ENCODE data around the gene RDH5.

The RDH5 gene

DNA sequence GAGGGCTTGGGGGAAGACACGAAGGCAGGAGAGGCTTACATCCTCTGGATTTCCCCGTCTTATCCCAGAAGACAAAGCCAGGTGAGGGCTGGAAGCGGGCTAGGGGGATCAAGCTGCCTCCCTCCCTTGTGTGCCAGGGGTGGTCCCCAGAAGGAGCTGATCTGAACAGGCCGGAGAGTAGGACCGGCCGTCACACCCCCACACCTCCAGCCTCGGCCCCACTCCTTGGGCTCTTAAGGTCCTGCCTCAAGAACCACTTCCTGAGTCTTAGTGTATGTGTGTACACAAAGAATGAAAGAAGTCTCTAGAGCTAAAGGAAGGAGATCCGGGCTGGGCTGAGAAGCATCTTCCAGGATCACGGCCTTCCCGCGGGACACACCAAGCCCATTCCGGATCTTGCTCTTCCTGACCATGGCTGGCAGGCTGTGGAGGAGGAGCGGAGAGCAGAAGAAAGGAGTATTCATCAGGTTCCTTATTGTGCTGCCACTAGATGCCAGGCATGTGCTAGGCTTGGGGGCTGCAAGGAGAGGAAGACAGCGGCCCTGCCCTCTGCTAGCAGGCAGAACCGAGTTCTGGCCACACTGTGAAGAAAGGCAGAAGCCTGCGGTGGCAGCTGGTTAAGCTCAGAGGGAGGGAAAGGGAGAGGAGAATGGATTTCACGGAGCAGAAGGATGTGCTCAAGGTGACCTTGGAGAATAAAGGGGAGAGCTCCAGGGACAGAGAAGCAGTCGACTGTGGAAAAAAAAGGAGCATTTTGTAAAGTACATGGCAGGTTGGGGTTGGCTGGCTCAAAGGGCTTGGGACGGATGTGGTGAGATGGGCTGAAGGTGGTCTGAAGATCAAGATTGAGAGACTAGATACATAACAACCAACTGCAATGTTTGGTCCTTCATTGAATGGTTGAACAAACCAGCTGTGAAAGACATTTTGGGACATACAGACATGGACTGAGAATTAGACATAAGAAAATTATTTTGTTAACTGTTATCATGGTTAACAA is 9.9 kb downstream of the RDH5 start:
- H3K27me3 ChIP-seq (ENCODE audit: control insufficient read depth, insufficient read depth, low read length): no peaks in the 10 kb centered on the region
- no peaks in the 10 kb centered on the region for H3K9me3 ChIP-seq (ENCODE audit: control insufficient read depth, insufficient read depth, low read depth, low read length)
- H3K36me3 ChIP-seq (ENCODE audit: control insufficient read depth, insufficient read depth, low read length): peaks cover 21% of the 10 kb centered on the region
- peak overlapping the region; percentile 97 for H3K4me3 ChIP-seq (ENCODE audit: low read depth, low read length)
- no peak overlapping the region; the same call in 1 of the 2 replicates for H3K27ac ChIP-seq (ENCODE audit: low read depth, low read length)
- H3K9ac ChIP-seq (ENCODE audit: low read length): peak overlapping the region; percentile 96
- peaks cover 19% of the 10 kb centered on the region; the same call in 1 of the 2 replicates for H3K4me1 ChIP-seq (ENCODE audit: control insufficient read depth, insufficient read depth, low read length)

DNA sequence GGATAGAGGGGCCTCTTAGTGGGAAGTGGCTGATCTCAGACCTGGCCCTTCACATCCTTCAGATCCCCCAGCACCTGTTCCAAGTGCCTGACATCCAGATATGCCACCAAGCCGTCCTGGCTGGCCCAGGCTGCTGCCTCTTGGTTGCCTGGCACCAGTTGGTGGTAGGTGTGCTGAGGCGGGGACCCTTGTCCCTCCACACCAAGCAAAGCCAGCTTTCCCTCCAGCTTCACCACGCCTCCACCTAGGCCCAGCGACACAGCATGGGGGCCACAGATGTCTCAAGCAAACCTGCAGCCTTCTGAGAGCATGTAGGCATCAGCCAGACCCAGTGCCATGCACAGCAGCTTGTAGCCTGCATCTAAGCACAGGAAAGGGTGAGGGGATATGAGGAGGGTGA is 12.1 kb downstream of the RDH5 start:
- no peaks in the 10 kb centered on the region for H3K27me3 ChIP-seq (ENCODE audit: control insufficient read depth, insufficient read depth, low read length)
- H3K9ac ChIP-seq (ENCODE audit: low read length): no peak overlapping the region
- H3K36me3 ChIP-seq (ENCODE audit: control insufficient read depth, insufficient read depth, low read length): peaks cover under 1% of the 10 kb centered on the region; the same call in 1 of the 2 replicates
- H3K4me3 ChIP-seq (ENCODE audit: low read depth, low read length): no peak overlapping the region
- no peak overlapping the region for H3K27ac ChIP-seq (ENCODE audit: low read depth, low read length)
- no peaks in the 10 kb centered on the region for H3K9me3 ChIP-seq (ENCODE audit: control insufficient read depth, insufficient read depth, low read depth, low read length)
- peaks cover 15% of the 10 kb centered on the region; the same call in 1 of the 2 replicates for H3K4me1 ChIP-seq (ENCODE audit: control insufficient read depth, insufficient read depth, low read length)

DNA sequence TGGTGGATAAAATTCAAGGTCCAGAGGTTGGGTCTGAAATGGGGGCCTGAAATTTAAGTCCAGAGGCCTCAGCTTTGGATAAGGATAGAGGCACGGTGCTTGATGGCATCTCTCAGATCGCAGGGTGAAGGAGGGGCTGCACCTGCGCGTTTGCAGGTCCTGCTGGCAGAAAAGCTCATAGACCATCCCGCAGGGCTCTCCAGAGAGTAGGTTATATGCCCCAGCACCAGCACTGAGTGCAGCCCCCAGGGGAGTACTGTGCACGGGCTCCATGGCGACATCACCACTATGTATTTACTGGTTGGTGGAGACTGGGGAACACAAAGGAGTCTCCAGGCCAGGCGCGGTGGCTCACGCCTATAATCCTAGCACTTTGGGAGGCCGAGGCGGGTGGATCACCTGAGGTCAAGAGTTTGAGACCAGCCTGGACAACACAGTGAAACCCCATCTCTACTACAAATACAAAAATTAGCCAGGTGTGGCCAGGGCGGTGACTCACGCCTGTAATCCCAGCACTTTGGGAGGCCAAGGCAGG is 12.9 kb downstream of the RDH5 start:
- Histone ChIP-seq H3K27me3 (ENCODE audit: control insufficient read depth, insufficient read depth, low read length) (no peaks in the 10 kb centered on the region), H3K9me3 (ENCODE audit: control insufficient read depth, insufficient read depth, low read depth, low read length) (no peaks in the 10 kb centered on the region), H3K36me3 (ENCODE audit: control insufficient read depth, insufficient read depth, low read length) (no peaks in the 10 kb centered on the region), H3K27ac (ENCODE audit: low read depth, low read length) (no peak overlapping the region), H3K4me1 (ENCODE audit: control insufficient read depth, insufficient read depth, low read length) (peaks cover 16% of the 10 kb centered on the region; the same call in 1 of the 2 replicates), H3K4me3 (ENCODE audit: low read depth, low read length) (no peak overlapping the region), H3K9ac (ENCODE audit: low read length) (no peak overlapping the region)

DNA sequence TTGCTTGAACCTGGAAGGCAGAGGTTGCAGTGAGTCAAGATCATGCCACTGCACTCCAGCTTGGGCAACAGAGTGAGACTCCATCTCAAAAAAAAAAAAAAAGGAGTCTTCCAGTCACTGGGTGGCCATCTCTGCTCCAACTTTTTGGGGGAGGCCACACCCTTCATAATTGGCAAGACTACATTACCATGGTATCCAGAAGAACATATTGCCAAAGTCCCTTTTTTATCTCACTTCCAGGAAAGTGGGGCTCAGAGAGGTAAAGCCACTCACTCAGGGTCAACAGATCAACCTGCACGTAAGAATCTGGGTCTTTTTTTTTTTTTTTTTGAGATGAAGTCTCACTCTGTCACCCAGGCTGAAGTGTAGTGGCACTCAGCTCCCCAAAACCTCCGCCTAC is 13.7 kb downstream of the RDH5 start:
- H3K27ac ChIP-seq (ENCODE audit: low read depth, low read length): no peak overlapping the region

DNA sequence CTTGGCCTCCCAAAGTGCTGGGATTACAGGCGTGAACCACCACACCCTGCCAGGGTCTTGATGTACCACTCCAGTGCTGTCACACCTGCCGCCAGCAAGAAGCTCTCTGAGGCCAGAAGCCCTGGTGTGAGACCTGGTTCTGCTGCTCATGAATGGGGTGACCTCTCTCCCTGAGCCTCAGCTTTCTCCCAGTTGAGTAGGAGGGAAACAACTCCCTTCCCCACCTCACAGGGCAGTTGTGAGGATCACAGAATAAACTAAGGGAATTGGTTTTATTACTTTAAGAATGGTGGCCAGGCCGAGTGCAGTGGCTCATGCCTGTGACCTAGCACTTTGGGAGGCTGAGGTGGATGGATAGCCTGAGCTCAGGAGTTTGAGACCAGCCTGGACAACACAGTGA is 14.4 kb downstream of the RDH5 start:
- peaks cover 17% of the 10 kb centered on the region; the same call in 1 of the 2 replicates for H3K4me1 ChIP-seq (ENCODE audit: control insufficient read depth, insufficient read depth, low read length)
- no peaks in the 10 kb centered on the region for H3K36me3 ChIP-seq (ENCODE audit: control insufficient read depth, insufficient read depth, low read length)
- H3K4me3 ChIP-seq (ENCODE audit: low read depth, low read length): no peak overlapping the region
- no peaks in the 10 kb centered on the region for H3K9me3 ChIP-seq (ENCODE audit: control insufficient read depth, insufficient read depth, low read depth, low read length)
- no peaks in the 10 kb centered on the region for H3K27me3 ChIP-seq (ENCODE audit: control insufficient read depth, insufficient read depth, low read length)
- no peak overlapping the region for H3K9ac ChIP-seq (ENCODE audit: low read length)
- no peak overlapping the region for H3K27ac ChIP-seq (ENCODE audit: low read depth, low read length)

More for the DNA sequence above, 13.7 kb downstream of the RDH5 start:
- Histone ChIP-seq H3K27me3 (ENCODE audit: control insufficient read depth, insufficient read depth, low read length) (no peaks in the 10 kb centered on the region), H3K4me1 (ENCODE audit: control insufficient read depth, insufficient read depth, low read length) (peaks cover 17% of the 10 kb centered on the region; the same call in 1 of the 2 replicates), H3K9ac (ENCODE audit: low read length) (no peak overlapping the region), H3K36me3 (ENCODE audit: control insufficient read depth, insufficient read depth, low read length) (no peaks in the 10 kb centered on the region), H3K4me3 (ENCODE audit: low read depth, low read length) (no peak overlapping the region), H3K9me3 (ENCODE audit: control insufficient read depth, insufficient read depth, low read depth, low read length) (no peaks in the 10 kb centered on the region)

DNA sequence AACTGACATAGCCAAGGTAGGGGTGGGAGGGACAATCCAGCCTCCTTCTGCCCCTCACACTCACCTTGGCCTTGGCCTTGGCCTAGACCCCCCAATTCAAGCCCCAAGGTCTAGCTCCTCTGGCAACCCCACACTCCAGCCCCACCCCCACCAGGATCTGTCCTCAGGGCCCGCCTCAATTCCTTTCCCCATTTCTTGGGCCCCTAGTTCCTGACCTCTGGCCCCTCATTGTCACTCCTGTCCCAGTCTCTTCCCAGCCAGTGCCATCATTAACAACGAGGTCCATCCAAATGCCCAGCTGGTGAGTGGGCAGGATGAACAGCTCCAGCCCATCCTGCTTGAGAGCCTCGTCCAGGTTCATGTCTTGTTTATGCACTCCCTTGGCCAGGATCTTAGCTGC is 15.9 kb downstream of the RDH5 start:
- no peaks in the 10 kb centered on the region for H3K27me3 ChIP-seq (ENCODE audit: control insufficient read depth, insufficient read depth, low read length)
- peaks cover 9% of the 10 kb centered on the region; the same call in 1 of the 2 replicates for H3K4me1 ChIP-seq (ENCODE audit: control insufficient read depth, insufficient read depth, low read length)
- no peaks in the 10 kb centered on the region for H3K36me3 ChIP-seq (ENCODE audit: control insufficient read depth, insufficient read depth, low read length)
- H3K9ac ChIP-seq (ENCODE audit: low read length): no peak overlapping the region
- H3K27ac ChIP-seq (ENCODE audit: low read depth, low read length): no peak overlapping the region
- H3K4me3 ChIP-seq (ENCODE audit: low read depth, low read length): no peak overlapping the region
- H3K9me3 ChIP-seq (ENCODE audit: control insufficient read depth, insufficient read depth, low read depth, low read length): no peaks in the 10 kb centered on the region

DNA sequence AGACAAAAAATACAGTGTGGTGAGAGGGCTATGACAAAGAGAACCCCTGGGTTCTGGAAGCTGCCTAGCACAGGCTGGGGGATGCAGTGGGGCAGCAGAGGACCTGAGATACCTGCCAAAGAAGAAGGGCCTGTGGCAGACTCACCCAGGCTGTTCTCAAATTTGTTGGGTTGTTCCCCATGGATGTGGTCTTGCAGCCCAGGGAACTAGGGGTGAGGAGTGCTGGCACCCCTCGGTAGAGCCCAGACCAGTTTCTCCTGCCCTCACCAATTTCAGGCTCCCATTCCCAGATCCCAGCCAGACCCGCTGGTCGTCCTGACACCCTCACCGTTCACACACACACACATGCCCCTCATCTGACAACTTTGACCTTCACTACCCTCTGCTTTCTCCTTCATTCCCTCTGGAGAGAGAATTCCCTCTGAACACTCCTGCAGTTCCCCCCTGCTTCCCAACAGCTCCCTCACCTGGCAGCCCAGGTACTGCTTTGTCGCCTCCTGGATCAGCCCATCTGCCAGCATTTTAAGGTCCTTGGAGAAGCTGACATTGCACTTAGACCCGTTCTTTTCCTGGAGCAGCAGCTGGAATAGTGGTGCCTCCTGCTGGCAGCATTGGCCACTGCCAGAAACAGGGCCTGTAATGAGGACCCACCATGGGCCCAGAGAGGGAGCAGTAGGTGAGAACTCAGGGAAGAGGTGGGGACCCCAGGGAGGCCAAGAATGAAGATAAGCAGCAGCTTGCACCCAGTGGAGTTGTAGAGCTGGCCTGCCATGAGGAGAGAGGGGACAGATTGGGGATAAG is 16.8 kb downstream of the RDH5 start:
- H3K27ac ChIP-seq (ENCODE audit: low read depth, low read length): no peak overlapping the region
- peak overlapping the region; percentile 59 for H3K4me3 ChIP-seq (ENCODE audit: low read depth, low read length)
- no peaks in the 10 kb centered on the region for H3K27me3 ChIP-seq (ENCODE audit: control insufficient read depth, insufficient read depth, low read length)
- peaks cover 12% of the 10 kb centered on the region for H3K4me1 ChIP-seq (ENCODE audit: control insufficient read depth, insufficient read depth, low read length)
- H3K9me3 ChIP-seq (ENCODE audit: control insufficient read depth, insufficient read depth, low read depth, low read length): no peaks in the 10 kb centered on the region
- H3K36me3 ChIP-seq (ENCODE audit: control insufficient read depth, insufficient read depth, low read length): no peaks in the 10 kb centered on the region
- H3K9ac ChIP-seq (ENCODE audit: low read length): no peak overlapping the region

DNA sequence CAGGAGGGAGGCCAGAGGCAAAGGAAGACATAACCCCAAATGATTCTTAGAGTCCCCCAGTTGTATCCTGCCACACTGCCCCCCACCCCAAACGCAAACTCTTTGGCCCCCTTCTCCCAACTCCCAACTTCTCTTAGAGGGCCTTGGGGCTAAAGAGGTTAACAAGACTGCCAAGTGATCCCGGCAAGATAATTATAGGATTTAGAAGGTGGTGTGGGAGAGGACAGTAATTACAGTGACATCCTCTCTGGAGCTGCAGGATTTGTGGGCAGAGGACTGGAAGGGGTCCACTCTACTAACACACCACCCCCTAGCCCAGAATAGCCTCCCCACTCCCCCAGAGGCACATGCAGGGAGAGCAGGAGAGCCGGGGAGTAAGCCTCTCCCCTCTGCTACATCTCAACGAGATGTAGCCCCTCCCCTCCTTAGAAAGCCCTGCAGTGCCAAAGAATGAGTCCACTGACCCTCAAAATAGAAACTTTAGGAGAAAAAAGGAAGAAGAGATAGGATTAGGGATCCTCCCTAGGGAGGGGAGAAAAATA is 17.5 kb downstream of the RDH5 start:
- Histone ChIP-seq H3K9ac (ENCODE audit: low read length) (peak overlapping the region; percentile 24), H3K9me3 (ENCODE audit: control insufficient read depth, insufficient read depth, low read depth, low read length) (no peaks in the 10 kb centered on the region), H3K27ac (ENCODE audit: low read depth, low read length) (0 out of 2 replicates have a peak overlapping the region, but pooled peaks have one; percentile 4), H3K27me3 (ENCODE audit: control insufficient read depth, insufficient read depth, low read length) (no peaks in the 10 kb centered on the region), H3K4me1 (ENCODE audit: control insufficient read depth, insufficient read depth, low read length) (peaks cover 18% of the 10 kb centered on the region), H3K4me3 (ENCODE audit: low read depth, low read length) (peak overlapping the region; percentile 59), H3K36me3 (ENCODE audit: control insufficient read depth, insufficient read depth, low read length) (no peaks in the 10 kb centered on the region)

DNA sequence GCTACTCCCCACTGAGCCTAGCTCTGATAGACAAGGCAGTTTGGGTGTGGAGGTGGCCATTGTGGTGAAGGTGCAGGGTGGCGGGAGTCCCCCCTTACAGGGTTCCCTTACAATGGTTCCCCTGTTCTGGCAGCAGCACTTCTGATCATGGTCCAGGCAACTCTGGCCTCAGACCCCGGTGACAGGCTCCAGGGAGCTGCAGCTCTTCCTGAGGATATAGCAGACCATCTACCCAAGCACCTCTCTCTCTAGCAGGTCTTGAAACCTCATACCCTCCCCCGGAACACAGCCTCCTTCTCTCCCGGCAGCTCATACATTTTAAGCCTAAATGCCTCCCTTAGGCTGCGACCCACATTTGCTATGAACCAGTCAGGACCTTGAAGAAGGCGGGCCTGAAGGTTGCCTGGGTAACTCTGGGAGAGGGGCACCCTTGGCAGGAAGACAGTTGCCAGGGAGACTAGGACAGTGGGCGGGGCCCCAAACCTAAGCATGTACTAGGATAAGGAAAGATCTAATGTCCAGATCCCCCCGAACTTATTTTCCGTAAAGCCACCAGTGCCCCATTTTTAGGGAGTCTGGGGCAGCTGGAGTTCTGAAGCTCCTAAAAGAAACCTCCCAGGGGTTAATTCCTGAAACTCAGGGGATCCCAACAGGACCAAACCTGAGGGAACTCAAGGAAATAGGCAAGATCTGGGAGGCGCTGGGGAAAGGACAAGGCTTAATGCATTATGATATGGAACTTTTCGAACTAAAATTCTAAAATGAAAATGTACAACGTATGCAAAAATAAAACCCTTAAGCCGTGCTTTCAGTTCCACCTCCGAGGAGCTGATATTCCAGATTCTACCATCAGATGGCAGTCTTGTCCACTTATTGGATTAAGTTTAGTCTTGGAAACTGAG is 18.2 kb downstream of the RDH5 start:
- no peaks in the 10 kb centered on the region for H3K36me3 ChIP-seq (ENCODE audit: control insufficient read depth, insufficient read depth, low read length)
- no peaks in the 10 kb centered on the region for H3K9me3 ChIP-seq (ENCODE audit: control insufficient read depth, insufficient read depth, low read depth, low read length)
- peak overlapping the region; percentile 24 for H3K9ac ChIP-seq (ENCODE audit: low read length)
- no peaks in the 10 kb centered on the region for H3K27me3 ChIP-seq (ENCODE audit: control insufficient read depth, insufficient read depth, low read length)
- H3K4me3 ChIP-seq (ENCODE audit: low read depth, low read length): peak overlapping the region; percentile 59
- 0 out of 2 replicates have a peak overlapping the region, but pooled peaks have one; percentile 4 for H3K27ac ChIP-seq (ENCODE audit: low read depth, low read length)
- peaks cover 18% of the 10 kb centered on the region for H3K4me1 ChIP-seq (ENCODE audit: control insufficient read depth, insufficient read depth, low read length)

DNA sequence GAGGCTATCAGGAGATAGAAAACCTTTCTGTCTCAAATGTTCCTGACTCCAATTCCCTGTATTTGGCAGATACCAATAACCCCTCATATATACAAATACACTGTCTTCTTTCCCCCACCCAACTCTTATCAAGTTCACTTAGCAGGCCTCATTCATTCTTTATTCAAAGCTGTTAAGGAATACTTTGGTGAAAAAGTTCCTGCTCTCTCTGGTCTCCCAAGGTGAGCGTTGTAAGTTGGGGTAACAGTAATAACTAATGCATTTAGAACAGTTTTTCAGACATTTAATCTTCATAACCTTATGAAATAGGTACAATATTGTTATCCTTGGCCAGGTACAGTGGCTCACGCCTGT is 18.8 kb downstream of the RDH5 start:
- H3K9ac ChIP-seq (ENCODE audit: low read length): no peak overlapping the region
- H3K36me3 ChIP-seq (ENCODE audit: control insufficient read depth, insufficient read depth, low read length): no peaks in the 10 kb centered on the region
- peaks cover 18% of the 10 kb centered on the region for H3K4me1 ChIP-seq (ENCODE audit: control insufficient read depth, insufficient read depth, low read length)
- no peak overlapping the region; the same call in 1 of the 2 replicates for H3K4me3 ChIP-seq (ENCODE audit: low read depth, low read length)
- H3K27ac ChIP-seq (ENCODE audit: low read depth, low read length): no peak overlapping the region
- no peaks in the 10 kb centered on the region for H3K9me3 ChIP-seq (ENCODE audit: control insufficient read depth, insufficient read depth, low read depth, low read length)
- no peaks in the 10 kb centered on the region for H3K27me3 ChIP-seq (ENCODE audit: control insufficient read depth, insufficient read depth, low read length)

Measured in HUES6 (cell line).